Measurements from ENCODE around the gene ZC2HC1B.
A peak's percentile ranks its signal among the peaks of the same experiment; 100 is the strongest.
"Not testable (repeated sequence)": the region's sequence is repeated elsewhere in the genome, so short reads cannot be mapped to it uniquely, and the experiment has no call there.

Gene ZC2HC1B, protein sequence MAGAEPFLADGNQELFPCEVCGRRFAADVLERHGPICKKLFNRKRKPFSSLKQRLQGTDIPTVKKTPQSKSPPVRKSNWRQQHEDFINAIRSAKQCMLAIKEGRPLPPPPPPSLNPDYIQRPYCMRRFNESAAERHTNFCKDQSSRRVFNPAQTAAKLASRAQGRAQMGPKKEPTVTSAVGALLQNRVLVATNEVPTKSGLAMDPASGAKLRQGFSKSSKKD

GRCh38 chr6:143864234-143864633, at the start of gene ZC2HC1B:
Gene ZC2HC1B, plus strand, starts transcription at chr6:143864474. Its CDS starts 66 bp downstream, at chr6:143864540.
- no peak for DNase-seq

DNA sequence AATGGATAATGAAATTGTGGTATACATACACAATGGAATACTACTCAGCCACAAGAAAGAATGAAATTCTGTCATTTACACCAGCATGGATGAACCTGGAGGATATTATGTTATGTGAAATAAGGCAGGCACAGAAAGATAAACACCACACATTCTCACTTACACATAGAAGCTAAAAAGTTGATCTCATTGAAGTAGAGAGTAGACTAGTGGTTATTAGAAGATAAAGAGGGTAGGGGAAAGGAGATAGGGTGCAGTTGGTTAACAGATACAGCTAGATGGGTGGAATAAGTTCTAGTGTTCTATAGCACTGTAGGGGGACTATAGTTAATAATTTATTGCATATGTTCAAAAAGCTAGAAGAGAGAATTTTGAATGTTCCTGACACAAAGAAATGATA, 46.7 kb upstream of the ZC2HC1B start:
- no peak for DNase-seq

DNA sequence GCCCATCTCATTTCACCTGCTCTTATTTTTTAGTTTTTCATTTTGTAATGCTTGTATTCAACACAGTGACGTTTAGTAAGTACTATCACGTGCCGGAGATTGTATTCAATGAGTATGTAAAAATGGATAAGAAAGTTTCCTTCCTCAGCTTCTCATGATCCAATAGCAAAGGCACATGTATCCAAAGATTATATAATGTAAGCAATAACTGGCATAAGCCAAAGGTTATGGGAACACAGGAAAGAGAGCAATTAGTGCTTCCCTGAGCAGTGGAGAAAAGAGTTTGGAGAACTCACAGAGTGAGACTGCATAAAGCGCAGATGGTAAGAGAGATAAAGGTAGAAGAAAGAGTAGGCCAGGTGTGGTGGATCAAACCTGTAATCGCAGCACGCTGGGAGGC, 42.9 kb upstream of the ZC2HC1B start:
- no peak for DNase-seq

DNA sequence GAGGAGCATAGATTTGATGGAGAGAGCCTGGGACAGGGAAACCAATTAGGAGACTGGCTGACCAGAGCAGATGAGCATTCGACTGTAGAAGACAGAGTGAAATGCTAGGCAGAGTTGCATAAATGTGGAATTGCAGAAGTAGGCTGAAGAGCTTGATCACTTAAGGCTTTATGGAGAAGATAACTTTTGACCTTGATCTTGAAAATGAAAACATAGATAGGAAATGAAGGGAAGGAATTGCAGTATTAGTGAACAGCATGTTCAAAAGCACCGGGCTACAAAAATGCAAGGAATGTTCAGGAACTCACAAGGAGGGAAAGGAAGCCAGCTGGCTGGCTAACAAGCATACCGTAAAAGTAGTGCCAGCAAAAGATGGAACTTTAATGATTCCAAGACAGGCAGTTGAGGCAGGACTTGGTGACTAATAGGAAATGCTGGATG, 41.7 kb upstream of the ZC2HC1B start:
- no peak for DNase-seq

DNA sequence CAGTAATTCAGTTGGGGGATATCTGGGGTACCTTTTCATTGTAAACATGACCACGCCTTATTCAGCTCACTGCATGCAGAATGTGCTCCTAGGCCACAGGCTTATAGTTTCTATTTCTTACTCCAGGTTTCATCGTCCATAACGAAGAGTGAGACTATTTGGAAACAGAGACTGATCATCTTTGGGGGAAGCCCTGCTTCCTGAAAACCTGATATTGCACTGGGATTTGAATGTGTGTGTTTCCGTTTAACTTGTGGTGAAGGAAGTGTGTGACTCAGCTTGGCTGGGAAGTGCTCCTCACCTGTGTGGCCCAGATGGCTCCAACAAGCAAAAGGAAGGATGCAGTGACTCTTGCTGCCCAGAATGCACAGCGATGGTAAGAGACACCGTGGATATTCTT, 40.7 kb upstream of the ZC2HC1B start:
- DNase-seq: no peak

GRCh38 chr6:143828572-143828971, 35.7 kb upstream of the ZC2HC1B start:
- no peak for DNase-seq

- DNase-seq: no peak
Observed at GRCh38 chr6:143836150-143836549, 28.1 kb upstream of the ZC2HC1B start.

- DNase-seq: no peak
Observed at GRCh38 chr6:143838395-143838794, 25.9 kb upstream of the ZC2HC1B start.

GRCh38 chr6:143839196-143839595, 25.1 kb upstream of the ZC2HC1B start:
- DNase-seq: no peak

DNA sequence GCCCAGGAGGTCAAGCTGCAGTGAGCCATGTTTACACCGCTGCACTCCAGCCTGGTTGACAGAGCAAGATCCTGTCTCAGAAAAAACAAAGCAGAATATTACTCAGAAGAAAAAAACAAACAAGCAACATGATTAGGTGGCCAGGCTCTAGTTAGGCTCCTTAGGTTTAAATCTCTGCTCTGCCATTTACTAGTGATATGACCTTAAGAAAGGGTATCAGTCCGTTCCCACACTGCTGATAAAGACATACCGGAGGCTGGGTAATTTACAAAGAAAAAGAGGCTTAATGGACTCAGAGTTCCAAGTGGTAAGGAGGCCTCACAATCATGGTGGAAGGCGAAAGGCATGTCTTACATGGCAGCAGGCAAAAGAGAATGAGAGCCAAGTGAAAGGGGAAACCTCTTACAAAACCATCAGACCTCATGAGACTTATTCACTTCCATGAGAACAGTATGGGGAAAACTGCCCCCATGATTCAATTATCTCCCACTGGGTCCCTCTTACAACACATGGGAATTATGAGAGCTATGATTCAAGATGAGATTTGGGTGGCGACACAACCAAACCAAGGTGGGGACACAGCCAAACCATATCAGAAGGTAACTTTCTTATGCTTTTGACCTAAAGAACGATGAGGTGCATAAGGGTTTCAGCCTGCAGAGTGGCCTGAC, 23.5 kb upstream of the ZC2HC1B start:
- no peak for DNase-seq

DNA sequence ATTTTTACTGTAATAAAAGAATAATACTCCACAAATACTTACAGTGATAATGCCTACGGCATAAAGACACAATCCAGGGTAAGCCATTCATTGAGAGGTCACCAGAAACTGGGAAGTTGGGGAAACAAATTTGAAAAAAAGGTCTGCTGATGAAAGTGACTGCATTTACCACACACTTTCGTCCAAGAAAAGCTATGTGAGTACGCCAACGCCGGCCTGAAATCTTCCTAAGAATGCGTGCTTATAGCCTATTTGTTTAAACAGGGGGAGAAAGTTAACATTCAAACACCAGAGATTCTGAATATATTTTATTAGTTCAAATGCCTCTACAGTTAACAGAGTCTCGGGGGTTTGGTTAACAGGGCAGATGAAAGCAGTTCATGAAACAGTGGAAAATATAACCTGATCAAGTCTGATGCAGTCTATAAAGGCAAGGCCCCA, 21.8 kb upstream of the ZC2HC1B start:
- DNase-seq: no peak

- peak; percentile 88 for DNase-seq
Observed at GRCh38 chr6:143842902-143843676, 21.2 kb upstream of the ZC2HC1B start, which contains the start of gene LTV1. Gene LTV1, plus strand, starts transcription at chr6:143843338. Its CDS starts 140 bp downstream, at chr6:143843478.

GRCh38 chr6:143843677-143843999, 20.6 kb upstream of the ZC2HC1B start:
- no peak for DNase-seq

- DNase-seq: no peak
Observed at GRCh38 chr6:143844006-143844405, 20.3 kb upstream of the ZC2HC1B start.

- no peak for DNase-seq
Observed at GRCh38 chr6:143845033-143845432, 19.2 kb upstream of the ZC2HC1B start.

DNA sequence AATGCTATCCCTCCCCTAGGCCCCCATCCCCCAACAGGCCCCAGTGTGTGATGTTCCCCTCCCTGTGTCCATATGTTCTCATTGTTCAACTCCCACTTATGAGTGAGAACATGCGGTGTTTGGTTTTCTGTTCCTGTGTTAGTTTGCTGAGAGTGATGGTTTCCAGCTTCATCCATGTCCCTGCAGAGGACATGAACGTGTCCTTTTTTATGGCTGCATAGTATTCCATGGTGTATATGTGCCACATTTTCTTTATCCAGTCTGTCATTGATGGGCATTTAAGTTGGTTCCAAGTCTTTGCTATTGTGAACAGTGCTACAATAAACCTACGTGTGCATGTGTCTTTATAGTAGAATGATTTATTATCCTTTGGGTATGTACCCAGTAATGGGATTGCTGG, 12.6 kb upstream of the ZC2HC1B start:
- DNase-seq: not testable (repeated sequence)

- DNase-seq: not testable (repeated sequence)
Observed at GRCh38 chr6:143855057-143855456, 9.2 kb upstream of the ZC2HC1B start.

DNA sequence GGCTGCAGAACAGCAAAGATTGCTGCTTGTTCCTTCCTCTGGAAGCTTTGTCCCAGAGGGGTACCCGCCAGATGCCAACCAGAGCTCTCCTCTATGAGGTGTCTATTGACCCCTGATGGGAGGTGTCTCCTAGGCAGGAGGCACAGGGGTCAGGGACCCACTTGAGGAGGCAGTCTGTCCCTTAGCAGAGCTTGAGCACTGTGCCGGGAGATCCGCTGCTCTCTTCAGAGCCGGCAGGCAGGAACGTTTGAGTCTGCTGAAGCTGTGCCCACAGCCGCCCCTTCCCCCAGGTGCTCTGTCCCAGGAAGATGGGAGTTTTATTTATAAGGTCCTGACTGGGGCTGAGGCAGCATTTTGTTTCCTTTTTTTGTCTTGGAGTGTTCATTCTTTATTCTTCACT, 7.5 kb upstream of the ZC2HC1B start:
- DNase-seq: not testable (repeated sequence)

- no peak for DNase-seq
Observed at GRCh38 chr6:143857651-143858050, 6.6 kb upstream of the ZC2HC1B start.

DNA sequence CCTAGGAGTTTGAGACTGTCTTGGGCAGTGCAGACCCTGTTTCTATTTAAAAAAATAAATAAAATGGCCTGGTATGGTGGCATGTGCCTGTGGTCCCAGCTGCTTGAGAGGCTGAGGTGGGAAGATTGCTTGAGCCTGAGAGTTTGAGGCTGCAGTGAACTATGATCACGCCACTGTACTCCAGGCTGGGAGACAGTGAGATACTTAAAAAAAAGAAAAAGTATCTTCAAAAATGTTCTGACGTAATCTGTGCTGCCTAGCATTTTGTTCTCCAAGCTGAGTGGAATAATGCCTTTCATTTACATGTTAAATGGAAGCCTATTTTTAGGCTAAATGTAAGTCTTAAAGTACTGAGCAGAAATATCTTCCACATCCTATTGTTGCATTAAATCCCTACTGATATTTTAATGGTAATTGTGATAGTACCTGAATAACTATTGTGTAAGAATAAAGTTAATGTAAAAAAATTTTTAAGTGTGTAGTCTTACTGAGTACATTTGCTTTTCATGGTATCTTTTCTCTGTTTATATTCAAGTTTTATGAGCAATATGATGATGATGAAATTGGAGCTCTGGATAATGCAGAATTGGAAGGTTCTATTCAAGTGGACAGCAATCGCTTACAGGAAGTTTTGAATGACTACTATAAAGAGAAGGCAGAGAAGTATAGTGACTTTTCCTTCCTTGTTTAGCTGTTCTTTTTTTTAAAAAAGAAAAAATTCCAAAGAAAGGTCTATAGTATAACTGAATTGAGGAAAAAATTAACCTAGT, 4.2 kb upstream of the ZC2HC1B start:
- no peak for DNase-seq

DNA sequence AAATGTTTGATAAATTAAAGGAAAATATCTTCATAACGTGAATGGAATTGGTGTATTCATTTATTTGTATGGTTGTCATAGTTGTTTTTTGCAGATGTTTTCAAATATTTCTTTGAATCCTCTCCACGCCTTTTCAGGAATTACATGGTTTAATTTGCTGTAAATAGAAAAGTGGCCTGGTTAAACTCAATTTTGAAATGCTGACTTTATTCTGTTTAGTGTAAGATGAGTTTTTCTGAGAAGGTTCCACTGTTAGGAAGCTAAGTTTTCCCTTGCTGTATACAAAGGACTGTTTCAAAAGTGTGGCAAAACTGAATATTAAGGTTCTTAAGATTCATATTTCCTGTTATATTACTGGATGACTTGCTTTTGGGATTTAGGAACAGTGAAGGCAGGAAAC, 503 bp upstream of the ZC2HC1B start:
- DNase-seq: no peak

- no peak for DNase-seq
Observed at GRCh38 chr6:143867236-143867635, 3.0 kb downstream of the ZC2HC1B start.

DNA sequence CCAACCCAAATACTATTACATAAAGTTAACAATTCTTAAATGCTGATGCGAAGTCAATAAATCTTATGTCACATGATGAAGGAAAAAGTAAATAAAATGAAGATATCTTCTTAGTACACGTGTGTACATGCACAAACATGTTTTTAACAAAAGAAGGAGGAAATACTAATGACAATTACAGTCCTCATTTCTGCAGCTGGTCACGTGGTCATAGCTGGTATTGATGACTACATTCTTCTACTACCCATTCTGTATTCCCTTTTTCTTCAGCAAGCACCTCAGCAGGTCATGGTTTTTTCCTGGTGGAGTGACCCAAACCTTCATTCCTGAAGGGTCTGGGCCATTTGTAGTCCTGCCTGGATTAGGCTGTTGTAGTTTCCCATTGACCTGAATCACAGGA, 4.5 kb downstream of the ZC2HC1B start:
- DNase-seq: not testable (repeated sequence)

Data from activated T-cell treated with anti-CD3 and anti-CD28 coated beads for 4 hours (primary cell).